Esophagus muscularis mucosa (tissue), 4 donors: Measurements from ENCODE around the gene TNC. TPM values are rescaled to one million over a fixed set of nuclear protein-coding genes. Genes with fewer than 3 reads are reported as not detected.

ENCODE experiments used
- DNase-seq: peaks from one replicate; pipeline ENCODE4 v3.0.0-alpha.2; 2017; ENCODE audit errors: extremely low spot score
- H3K27ac ChIP-seq, 4 donors: fragments of 200-600 bp; sonication (generic); replicated peaks in 1 of 4; 1 replicate in 3 of 4; 2 replicates in 1 of 4; pipeline ENCODE4 v1.5.1; 2016 to 2019; ENCODE audit warnings: mild to moderate bottlenecking in 1 of 4
- H3K27me3 ChIP-seq, 4 donors: fragments of 200-600 bp; sonication (generic); one replicate each; pipeline versions ENCODE4 v1.5.1 to v1.6.0; 2016 to 2019
- H3K36me3 ChIP-seq, 4 donors: fragments of 200-600 bp; sonication (generic); one replicate each; pipeline ENCODE4 v1.5.1; 2016 to 2019
- H3K4me1 ChIP-seq, 4 donors: fragments of 200-600 bp; sonication (generic); one replicate each; pipeline ENCODE4 v1.5.1; 2016 to 2019
- H3K4me3 ChIP-seq, 4 donors: fragments of 200-600 bp; sonication (generic); 1 replicate in 2 of 4; 2 replicates in 2 of 4; pipeline ENCODE4 v1.5.1; 2016 to 2019; ENCODE audit warnings: mild to moderate bottlenecking in 4 of 4, moderate library complexity in 1 of 4
- H3K9me3 ChIP-seq, 4 donors: fragments of 200-600 bp; sonication (generic); 1 replicate in 3 of 4; 2 replicates in 1 of 4; pipeline ENCODE4 v1.5.1; 2016 to 2019
- CTCF ChIP-seq, 3 experiments: fragments of 200-600 bp in 2 of 3; fragments of 450-650 bp in 1 of 3; sonication (generic) in 2 of 3; IDR thresholded peaks; one replicate each; pipeline ENCODE4 v1.5.1; 2017 to 2019; ENCODE audit warnings: antibody characterized with exemption in 3 of 3, mild to moderate bottlenecking in 2 of 3, moderate library complexity in 1 of 3
- EP300 ChIP-seq: sonication (generic); formaldehyde crosslinking; IDR thresholded peaks from one replicate; pipeline ENCODE4 v1.6.1; 2017; ENCODE audit warnings: antibody characterized with exemption
- POLR2A ChIP-seq: fragments of 450-650 bp; IDR thresholded peaks from one replicate; pipeline ENCODE4 v1.6.1; 2017; ENCODE audit warnings: antibody characterized with exemption, moderate library complexity, mild to moderate bottlenecking, low read depth
- POLR2AphosphoS5 ChIP-seq, 2 donors: sonication (generic); formaldehyde crosslinking; IDR thresholded peaks; one replicate each; pipeline ENCODE4 v1.6.1; 2017; ENCODE audit warnings: antibody characterized with exemption in 2 of 2
- WGBS: methylation state at CpG from one replicate; pipeline ENCODE4 v1.1.5; 2018; 5-methylcytosine and 5-hydroxymethylcytosine counted together
- intact Hi-C: fragments of 100-400 bp; cut with DNase I; formaldehyde crosslinking; loops from one replicate; pipeline ENCODE4 v1.15.1; 2023
- total RNA-seq, 4 donors: library from RNA; depleted of rRNA; stranded (reverse); fragments of >200 nt; gene quantifications; one replicate each; pipeline versions ENCODE4 v1.1.0 to v1.2.1, GENCODE V29; 2016

Gene TNC
- total RNA-seq, 4 donors from 2014 or later = 216 to 576 (median 478) TPM

GRCh38 chr9:115022760-115023434 is 95.1 kb downstream of the TNC start:
- peaks cover 0 to 70% (median 43%) of the 10 kb centered on the region in 4 donors for H3K36me3 ChIP-seq
- TF ChIP-seq POLR2A (no peak), POLR2AphosphoS5 (IDR thresholded peaks at IDR 0.05) (no peak), CTCF (IDR thresholded peaks at IDR 0.05) (no peak), EP300 (no peak)

GRCh38 chr9:115018547-115019435 is 99.2 kb downstream of the TNC start:
- Histone ChIP-seq H3K4me1 (peaks cover 0 to 66% (median 51%) of the 10 kb centered on the region in 4 donors), H3K9me3 (no peaks in the 10 kb centered on the region), H3K27ac (peak overlapping the region; percentile 80 to 86 (median 85)), H3K36me3 (peaks cover 0 to 31% (median 20%) of the 10 kb centered on the region in 4 donors), H3K4me3 (no peak overlapping the region), H3K27me3 (no peaks in the 10 kb centered on the region)
- DNase-seq = no peak
- TF ChIP-seq POLR2AphosphoS5 (IDR thresholded peaks at IDR 0.05) (peak; percentile 80 to 86), CTCF (IDR thresholded peaks at IDR 0.05) (no peak), EP300 (peak; percentile 88)
- intact Hi-C loops = loop anchor here (5.0 to 10.0 kb wide), 3 partner anchors 99 to 1666 kb away; partner anchors contain the start of genes TNC and TRIM32
- WGBS = 40% methylated on average over 8 of the region's 8 CpGs

More at GRCh38 chr9:115022760-115023434, 95.1 kb downstream of the TNC start:
- no peak overlapping the region for H3K4me3 ChIP-seq
- intact Hi-C loops = no loop called here
- H3K9me3 ChIP-seq = no peaks in the 10 kb centered on the region
- 78% methylated on average over 6 of the region's 6 CpGs for WGBS
- H3K27me3 ChIP-seq = no peaks in the 10 kb centered on the region
- DNase-seq = no peak
- H3K27ac ChIP-seq = peak overlapping the region in 3 of 4 donors; percentile 12 to 86 (median 31)
- H3K4me1 ChIP-seq = peaks cover 0 to 33% (median 19%) of the 10 kb centered on the region in 4 donors

- intact Hi-C loops = loop anchor here (5.0 to 10.0 kb wide), 3 partner anchors 101 to 1668 kb away; partner anchors contain the start of genes TNC and TRIM32
- TF ChIP-seq CTCF (IDR thresholded peaks at IDR 0.05) (no peak), POLR2A (no peak), POLR2AphosphoS5 (IDR thresholded peaks at IDR 0.05) (no peak), EP300 (no peak)
- DNase-seq = no peak
- Histone ChIP-seq H3K27me3 (no peaks in the 10 kb centered on the region), H3K27ac (peak overlapping the region in 2 of 4 donors; percentile 4 to 85), H3K9me3 (no peaks in the 10 kb centered on the region), H3K4me3 (no peak overlapping the region), H3K4me1 (peaks cover 0 to 67% (median 51%) of the 10 kb centered on the region in 4 donors), H3K36me3 (peaks cover 0 to 8% (median 7%) of the 10 kb centered on the region in 4 donors)
- 79% methylated on average over 5 of the region's 5 CpGs for WGBS
Measured at GRCh38 chr9:115016344-115016743, 101.6 kb downstream of the TNC start.

GRCh38 chr9:115015018-115015635 is 102.8 kb downstream of the TNC start:
- no peak for DNase-seq
- intact Hi-C loops = loop anchor here (5.0 to 10.0 kb wide), 3 partner anchors 102 to 1670 kb away; partner anchors contain the start of genes TNC and TRIM32
- H3K27me3 ChIP-seq = no peaks in the 10 kb centered on the region
- no peaks in the 10 kb centered on the region for H3K9me3 ChIP-seq
- peak; percentile 51 to 66 (median 52) for TF ChIP-seq CTCF (IDR thresholded peaks at IDR 0.05)
- TF ChIP-seq POLR2AphosphoS5 (IDR thresholded peaks at IDR 0.05) = no peak
- H3K36me3 ChIP-seq = no peaks in the 10 kb centered on the region
- H3K4me3 ChIP-seq = no peak overlapping the region
- no peak overlapping the region for H3K27ac ChIP-seq
- H3K4me1 ChIP-seq = peaks cover 0 to 64% (median 55%) of the 10 kb centered on the region in 4 donors
- WGBS = 78% methylated on average over 4 of the region's 4 CpGs
